Muscle of back (tissue), 11 donors: ENCODE measurements around the gene RAB11FIP4. TPM values are rescaled to one million over a fixed set of nuclear protein-coding genes. Genes with fewer than 3 reads are reported as not detected.

Experiments
- DNase-seq, 3 donors: peaks; one replicate each; pipeline versions ENCODE4 v3.0.0 to v3.0.0-alpha.2; 2013
- polyA plus RNA-seq, 10 donors: library from polyadenylated mRNA; unstranded; fragments of 120-200 nt; gene quantifications; one replicate each; pipeline ENCODE4 v1.2.1, GENCODE V29; 2013; ENCODE audit not compliant: insufficient read length in 10 of 10

The RAB11FIP4 gene
- polyA plus RNA-seq, 10 donors, result 0.39 to 1.7 (median 0.85) TPM

GRCh38 chr17:31457391-31458234, 66.1 kb downstream of the RAB11FIP4 start:
- DNase-seq, result no peak

- DNase-seq, result no peak
Observed at GRCh38 chr17:31458829-31459228, 67.4 kb downstream of the RAB11FIP4 start.

- no peak for DNase-seq
Observed at GRCh38 chr17:31459716-31460115, 68.2 kb downstream of the RAB11FIP4 start.

GRCh38 chr17:31460226-31460721, 68.8 kb downstream of the RAB11FIP4 start:
- DNase-seq, result no peak

- DNase-seq, result no peak
Observed at GRCh38 chr17:31461227-31461810, 69.8 kb downstream of the RAB11FIP4 start.

- DNase-seq, result peak in 2 of 3 donors; percentile 14 to 26
Observed at GRCh38 chr17:31462261-31462660, 70.8 kb downstream of the RAB11FIP4 start.

- DNase-seq, result no peak
Observed at GRCh38 chr17:31466096-31466760, 74.8 kb downstream of the RAB11FIP4 start.

- DNase-seq, result no peak
Observed at GRCh38 chr17:31467502-31468256, 76.2 kb downstream of the RAB11FIP4 start.

- no peak for DNase-seq
Observed at GRCh38 chr17:31469959-31470358, 78.5 kb downstream of the RAB11FIP4 start.

GRCh38 chr17:31470592-31470991, 79.1 kb downstream of the RAB11FIP4 start:
- no peak for DNase-seq

- DNase-seq, result no peak
Observed at GRCh38 chr17:31472137-31472536, 80.7 kb downstream of the RAB11FIP4 start.

- DNase-seq, result no peak
Observed at GRCh38 chr17:31475378-31476162, 84.1 kb downstream of the RAB11FIP4 start.

- DNase-seq, result no peak
Observed at GRCh38 chr17:31476525-31477416, 85.3 kb downstream of the RAB11FIP4 start.

GRCh38 chr17:31477417-31478055, 86.1 kb downstream of the RAB11FIP4 start:
- DNase-seq, result no peak

- no peak for DNase-seq
Observed at GRCh38 chr17:31479062-31479408, 87.6 kb downstream of the RAB11FIP4 start.

GRCh38 chr17:31479524-31479923, 88.0 kb downstream of the RAB11FIP4 start:
- no peak for DNase-seq

GRCh38 chr17:31480067-31480466, 88.6 kb downstream of the RAB11FIP4 start:
- DNase-seq, result no peak

GRCh38 chr17:31480904-31481782, 89.7 kb downstream of the RAB11FIP4 start:
- no peak for DNase-seq

- DNase-seq, result no peak
Observed at GRCh38 chr17:31481783-31482081, 90.3 kb downstream of the RAB11FIP4 start.
